ENCODE measurements around the gene PDE4D.

GRCh38 chr5:59544573-59544972, 349.0 kb downstream of the PDE4D start:
- TF ChIP-seq CTCF (IDR thresholded peaks at IDR 0.05) (no peak), ZFX (IDR thresholded peaks at IDR 0.05; ENCODE audit: borderline replicate concordance) (no peak)

All from 22Rv1 (cell line).